BLaER1 treated with 17β-estradiol and CSF1 and Interleukin-3, amounts not matched to agents 10 nM and 100 nM (cell line): ENCODE results near the gene CACNA2D3.

Source experiments
- H3K27ac ChIP-seq, 11 experiments: shearing (Covaris generic); formaldehyde crosslinking; 2 replicates each; pipeline ENCODE4 v1.8.1; 2022
- H3K27me3 ChIP-seq, 11 experiments: shearing (Covaris generic); formaldehyde crosslinking; 2 replicates each; pipeline ENCODE4 v1.8.1; 2022
- H3K36me3 ChIP-seq, 11 experiments: shearing (Covaris generic); formaldehyde crosslinking; 2 replicates each; pipeline ENCODE4 v1.8.1; 2022
- H3K4me1 ChIP-seq, 10 experiments: shearing (Covaris generic); formaldehyde crosslinking; 2 replicates each; pipeline ENCODE4 v1.8.1; 2022
- H3K4me2 ChIP-seq, 11 experiments: shearing (Covaris generic); formaldehyde crosslinking; 2 replicates each; pipeline ENCODE4 v1.8.1; 2022
- H3K4me3 ChIP-seq, 10 experiments: shearing (Covaris generic); formaldehyde crosslinking; 2 replicates each; pipeline ENCODE4 v1.8.1; 2022
- H3K9ac ChIP-seq, 11 experiments: shearing (Covaris generic); formaldehyde crosslinking; 2 replicates each; pipeline ENCODE4 v1.8.1; 2022
- H3K9me3 ChIP-seq, 11 experiments: shearing (Covaris generic); formaldehyde crosslinking; replicated peaks in 1 of 11; 2 replicates each; pipeline ENCODE4 v1.8.1; 2022
- H4K20me1 ChIP-seq, 11 experiments: shearing (Covaris generic); formaldehyde crosslinking; 2 replicates each; pipeline ENCODE4 v1.8.1; 2022
- Cebpa-rat ChIP-seq, 11 experiments: shearing (Covaris generic); IDR thresholded peaks; 2 replicates each; pipeline ENCODE4 v1.8.1; 2022

Gene CACNA2D3

DNA sequence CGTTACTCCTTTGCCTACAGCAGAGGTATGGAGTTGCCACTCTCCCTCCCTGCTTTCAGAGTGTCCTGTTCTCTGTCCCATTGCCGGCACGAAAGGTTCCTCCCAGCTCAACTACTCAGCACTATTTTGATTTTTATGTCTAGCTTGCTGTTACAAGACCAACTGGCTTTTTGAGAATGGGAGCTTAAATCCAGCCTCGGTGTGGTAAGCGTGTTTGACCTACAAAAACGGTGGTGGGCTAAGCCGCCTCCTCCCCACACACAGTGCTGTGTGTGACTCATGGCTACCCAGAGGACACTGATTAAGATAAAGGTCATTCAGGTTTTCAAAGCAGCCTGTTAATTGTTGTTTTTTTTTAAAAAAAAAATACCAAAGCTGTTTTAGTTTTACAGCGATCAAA lies 741.0 kb downstream of the CACNA2D3 start:
- H3K9ac ChIP-seq: peak overlapping the region in 9 of 11 experiments; percentile 24 to 68 (median 50); a peak in 16 of 22 replicates
- no peaks in the 10 kb centered on the region for H4K20me1 ChIP-seq
- H3K9me3 ChIP-seq: no peaks in the 10 kb centered on the region
- no peaks in the 10 kb centered on the region for H3K36me3 ChIP-seq
- TF ChIP-seq Cebpa-rat (IDR thresholded peaks at IDR 0.05): no peak
- peak overlapping the region; percentile 78 to 94 (median 86) for H3K4me2 ChIP-seq
- H3K27me3 ChIP-seq: no peaks in the 10 kb centered on the region
- peaks cover 61 to 84% (median 72%) of the 10 kb centered on the region in 10 experiments for H3K4me1 ChIP-seq
- peak overlapping the region in 4 of 10 experiments; percentile 4 to 32 (median 13); a peak in 5 of 20 replicates for H3K4me3 ChIP-seq
- H3K27ac ChIP-seq: peak overlapping the region in 9 of 11 experiments; percentile 74 to 87 (median 79); a peak in 18 of 22 replicates

- H3K4me2 ChIP-seq: peak overlapping the region; percentile 78 to 94 (median 86)
- H3K4me1 ChIP-seq: peaks cover 57 to 80% (median 69%) of the 10 kb centered on the region in 10 experiments
- H3K4me3 ChIP-seq: peak overlapping the region in 3 of 10 experiments; percentile 10 to 32 (median 16); a peak in 4 of 20 replicates
- H3K36me3 ChIP-seq: no peaks in the 10 kb centered on the region
- H3K9ac ChIP-seq: peak overlapping the region in 7 of 11 experiments; percentile 24 to 68 (median 54); a peak in 13 of 22 replicates
- no peaks in the 10 kb centered on the region for H3K27me3 ChIP-seq
- H3K9me3 ChIP-seq: no peaks in the 10 kb centered on the region
- H4K20me1 ChIP-seq: no peaks in the 10 kb centered on the region
- peak overlapping the region in 9 of 11 experiments; percentile 74 to 87 (median 79); a peak in 18 of 22 replicates for H3K27ac ChIP-seq
- TF ChIP-seq Cebpa-rat (IDR thresholded peaks at IDR 0.05): no peak
These were observed 741.4 kb downstream of the CACNA2D3 start for GRCh38 chr3:54863786-54864185.

DNA sequence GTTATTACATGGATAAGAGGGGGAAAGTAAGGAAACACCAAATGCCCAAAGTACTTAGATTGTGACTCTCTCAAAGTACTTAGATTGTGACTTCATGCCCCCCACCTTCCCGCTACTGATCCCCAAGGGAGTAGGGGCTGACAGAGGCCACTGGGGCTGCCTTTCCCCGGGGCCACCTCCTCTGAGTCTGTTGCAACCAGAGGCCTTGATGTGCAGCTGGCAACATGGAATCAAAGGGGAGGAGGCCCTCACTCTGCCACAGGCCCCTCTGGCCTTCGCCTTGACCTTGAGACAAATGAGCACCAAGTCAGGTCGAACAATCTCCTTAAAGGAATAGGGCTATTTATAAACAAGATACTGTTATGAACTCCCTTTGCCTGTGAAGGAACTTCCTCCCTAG lies 743.0 kb downstream of the CACNA2D3 start:
- Histone ChIP-seq H3K9me3 (no peaks in the 10 kb centered on the region), H3K4me2 (peak overlapping the region; percentile 78 to 94 (median 86)), H3K36me3 (no peaks in the 10 kb centered on the region), H3K27me3 (no peaks in the 10 kb centered on the region), H4K20me1 (no peaks in the 10 kb centered on the region), H3K4me1 (peaks cover 55 to 90% (median 74%) of the 10 kb centered on the region in 10 experiments), H3K9ac (peak overlapping the region in 8 of 11 experiments; percentile 2 to 69 (median 57); a peak in 12 of 22 replicates), H3K4me3 (peak overlapping the region in 6 of 10 experiments; percentile 2 to 30 (median 16); a peak in 6 of 20 replicates), H3K27ac (peak overlapping the region in 9 of 11 experiments; percentile 23 to 87 (median 79); a peak in 17 of 22 replicates)
- peak in 5 of 11 experiments; percentile 33 to 75 (median 66); a peak in 6 of 22 replicates for TF ChIP-seq Cebpa-rat (IDR thresholded peaks at IDR 0.05)

DNA sequence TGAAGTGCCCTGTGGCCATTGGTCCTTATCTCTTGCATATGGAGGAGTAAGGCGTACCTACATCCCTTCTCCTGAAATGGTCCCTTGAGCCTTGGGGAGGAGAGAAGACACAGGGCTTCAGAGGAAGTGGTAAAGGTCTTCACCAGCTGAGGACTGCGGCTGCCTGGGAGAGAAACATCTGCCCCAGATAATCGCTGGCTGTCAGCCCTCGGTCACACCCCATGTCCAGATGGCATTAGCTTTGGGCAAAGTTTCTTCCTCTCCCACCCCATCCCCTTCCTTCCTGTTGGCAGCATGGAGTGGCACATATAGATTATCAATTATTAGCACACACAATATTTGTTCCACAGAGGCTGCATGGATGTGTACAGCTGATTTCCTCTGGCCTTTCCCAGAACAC lies 743.9 kb downstream of the CACNA2D3 start:
- no peak for TF ChIP-seq Cebpa-rat (IDR thresholded peaks at IDR 0.05)
- Histone ChIP-seq H3K27me3 (no peaks in the 10 kb centered on the region), H3K9me3 (no peaks in the 10 kb centered on the region), H3K4me1 (peaks cover 55 to 81% (median 69%) of the 10 kb centered on the region in 10 experiments), H3K4me2 (peak overlapping the region; percentile 78 to 94 (median 86)), H3K9ac (peak overlapping the region in 6 of 11 experiments; percentile 49 to 69 (median 60); a peak in 9 of 22 replicates), H4K20me1 (no peaks in the 10 kb centered on the region), H3K4me3 (peak overlapping the region in 6 of 10 experiments; percentile 2 to 30 (median 10); a peak in 4 of 20 replicates), H3K27ac (peak overlapping the region in 9 of 11 experiments; percentile 23 to 87 (median 79); a peak in 17 of 22 replicates), H3K36me3 (no peaks in the 10 kb centered on the region)

- Histone ChIP-seq H3K27me3 (no peaks in the 10 kb centered on the region), H3K4me3 (no peak overlapping the region), H4K20me1 (no peaks in the 10 kb centered on the region), H3K9me3 (no peaks in the 10 kb centered on the region), H3K9ac (no peak overlapping the region), H3K4me1 (peaks cover 15 to 40% (median 30%) of the 10 kb centered on the region in 10 experiments), H3K36me3 (no peaks in the 10 kb centered on the region), H3K27ac (no peak overlapping the region), H3K4me2 (no peak overlapping the region; a peak in 1 of 22 replicates)
- no peak for TF ChIP-seq Cebpa-rat (IDR thresholded peaks at IDR 0.05)
These were observed 748.1 kb downstream of the CACNA2D3 start for GRCh38 chr3:54870423-54870822.

GRCh38 chr3:54871867-54872266 lies 749.5 kb downstream of the CACNA2D3 start:
- Histone ChIP-seq H3K36me3 (no peaks in the 10 kb centered on the region), H3K4me3 (no peak overlapping the region), H4K20me1 (no peaks in the 10 kb centered on the region), H3K9ac (no peak overlapping the region), H3K27ac (no peak overlapping the region), H3K4me2 (no peak overlapping the region), H3K27me3 (no peaks in the 10 kb centered on the region), H3K9me3 (no peaks in the 10 kb centered on the region), H3K4me1 (peaks cover under 1 to 28% (median 17%) of the 10 kb centered on the region in 10 experiments; a peak in 19 of 20 replicates)
- no peak for TF ChIP-seq Cebpa-rat (IDR thresholded peaks at IDR 0.05)

DNA sequence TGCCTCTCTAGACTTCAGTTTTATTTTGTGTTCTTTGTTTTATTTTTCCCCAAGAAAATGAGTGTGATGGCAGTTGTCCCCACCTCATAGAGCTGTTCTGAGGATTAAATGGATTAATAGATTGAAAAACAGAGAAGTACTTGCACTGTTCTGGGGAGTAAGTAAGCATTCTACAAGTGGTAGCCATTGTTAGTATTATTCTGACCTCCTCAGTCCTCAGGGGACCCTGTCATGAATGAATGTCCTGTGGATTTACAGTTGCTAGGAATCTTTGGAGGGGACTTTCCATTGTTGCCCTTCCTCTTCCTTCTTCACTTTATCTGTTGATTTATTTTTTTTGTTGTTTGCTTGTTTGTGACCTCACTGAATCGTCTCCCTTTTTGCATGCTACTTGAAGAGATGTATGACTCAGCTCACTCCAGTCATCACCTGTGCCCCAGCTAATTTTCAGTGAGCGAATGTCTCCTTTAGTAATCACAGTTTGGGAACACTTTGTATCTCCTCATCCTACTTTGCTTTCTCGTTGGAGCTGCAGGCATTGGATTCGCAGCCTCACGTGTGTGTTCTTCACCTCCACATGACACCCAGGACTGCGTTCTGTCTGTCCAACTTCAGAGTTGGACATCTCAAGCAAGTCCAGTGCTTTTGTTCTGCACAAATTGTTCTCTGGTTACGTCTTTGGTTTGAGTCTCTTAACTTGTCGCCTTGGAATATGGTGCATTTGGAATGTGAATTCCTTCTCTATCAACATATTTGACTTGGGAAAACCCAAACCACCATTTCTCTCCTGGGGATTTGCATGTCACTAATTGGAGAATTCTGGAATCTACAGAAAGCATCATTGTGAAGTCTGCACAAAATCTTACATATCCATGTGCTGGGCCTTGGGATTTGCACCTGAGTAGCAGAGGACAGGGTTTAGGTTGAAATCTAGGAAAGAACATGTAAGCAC lies 751.0 kb downstream of the CACNA2D3 start:
- no peak overlapping the region for H3K4me3 ChIP-seq

DNA sequence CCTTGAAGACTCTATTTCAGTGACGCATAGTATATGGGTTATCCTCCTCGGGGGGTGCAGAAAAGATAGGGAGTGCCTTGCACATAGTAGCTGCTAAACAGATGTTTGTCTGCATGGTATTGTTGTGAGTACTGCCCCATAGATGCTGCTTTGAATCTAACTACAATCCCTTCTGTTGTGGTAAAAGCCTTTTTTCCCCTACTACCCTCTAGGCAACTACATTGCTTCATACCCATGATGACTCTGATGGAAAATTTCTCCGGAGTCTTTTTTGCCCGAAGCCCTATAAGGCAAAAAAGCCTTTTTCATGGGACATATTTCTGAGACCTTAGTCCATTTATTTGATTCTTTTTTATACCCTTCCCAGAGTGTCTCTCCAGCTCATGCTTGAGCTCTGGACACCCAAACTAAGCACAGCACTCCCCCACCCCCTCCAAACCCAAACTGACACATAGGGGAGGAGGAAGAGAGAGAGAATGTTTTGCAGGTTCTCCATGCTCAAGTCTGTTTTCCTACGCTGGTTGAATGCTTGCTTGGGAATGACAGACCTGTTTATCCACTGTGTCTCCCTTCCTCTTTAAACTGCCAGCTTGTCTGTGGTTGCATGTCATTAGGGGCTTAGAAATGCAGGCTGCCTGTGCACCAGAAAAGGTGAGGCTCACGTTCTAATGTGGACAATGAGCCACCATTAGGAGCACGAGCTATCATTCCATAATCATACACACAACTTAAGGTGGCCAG lies 752.6 kb downstream of the CACNA2D3 start:
- Histone ChIP-seq H3K4me1 (peaks cover 0 to 8% (median 5%) of the 10 kb centered on the region in 10 experiments; a peak in 12 of 20 replicates), H3K36me3 (no peaks in the 10 kb centered on the region), H3K27me3 (no peaks in the 10 kb centered on the region), H3K4me3 (no peak overlapping the region), H4K20me1 (no peaks in the 10 kb centered on the region), H3K9me3 (no peaks in the 10 kb centered on the region), H3K9ac (no peak overlapping the region), H3K27ac (no peak overlapping the region), H3K4me2 (peak overlapping the region in 4 of 11 experiments; percentile 12 to 29 (median 17); a peak in 4 of 22 replicates)
- TF ChIP-seq Cebpa-rat (IDR thresholded peaks at IDR 0.05): no peak

More for the DNA sequence above, 751.0 kb downstream of the CACNA2D3 start:
- no peaks in the 10 kb centered on the region for H3K36me3 ChIP-seq
- TF ChIP-seq Cebpa-rat (IDR thresholded peaks at IDR 0.05): no peak
- no peak overlapping the region for H3K27ac ChIP-seq
- H3K4me2 ChIP-seq: no peak overlapping the region
- peaks cover 0 to 17% (median 10%) of the 10 kb centered on the region in 10 experiments; a peak in 14 of 20 replicates for H3K4me1 ChIP-seq
- no peaks in the 10 kb centered on the region for H3K9me3 ChIP-seq
- no peaks in the 10 kb centered on the region for H3K27me3 ChIP-seq
- no peaks in the 10 kb centered on the region for H4K20me1 ChIP-seq
- H3K9ac ChIP-seq: no peak overlapping the region
